BJ (cell line): ENCODE data around the gene NKAP. TPM values are rescaled to one million over a fixed set of nuclear protein-coding genes. Genes with fewer than 3 reads are reported as not detected.
A peak's percentile ranks its signal among the peaks of the same experiment; 100 is the strongest.

Source experiments
- CTCF ChIA-PET: fragments of 350-600 bp; formaldehyde crosslinking; extraction: SDS; loops from one replicate; lab custom pipeline; 2021; ENCODE audit warnings: antibody characterized with exemption, inconsistent platforms; lab: Yijun Ruan, JAX
- POLR2A ChIA-PET: fragments of 300-600 bp; sonication (Branson Sonifier 250); formaldehyde crosslinking; extraction: SDS; loops from one replicate; lab custom pipeline; 2021; ENCODE audit warnings: antibody characterized with exemption; lab: Charles Lee
- DNase-seq: peaks from one replicate; pipeline ENCODE4 v3.0.0-alpha.2; 2011; ENCODE audit warnings: low read depth
- H3K27me3 ChIP-seq: 2 replicates; pipeline ENCODE4 v1.6.0; 2011; ENCODE audit warnings: low read length; ENCODE audit not compliant: control insufficient read depth, insufficient read depth
- H3K36me3 ChIP-seq: 2 replicates; pipeline ENCODE4 v1.5.1; 2011; ENCODE audit warnings: low read length; ENCODE audit not compliant: control insufficient read depth, insufficient read depth
- H3K4me3 ChIP-seq: 2 replicates; pipeline ENCODE4 v1.5.1; 2011; ENCODE audit warnings: low read depth, mild to moderate bottlenecking, control low read depth, low read length
- polyA plus RNA-seq: library from polyadenylated mRNA; depleted of rRNA; stranded (reverse); fragments of >200 nt; gene quantifications from 2 replicates; pipeline ENCODE4 v1.2.3, GENCODE V29; 2011
- TF ChIP-seq, protein P1 (sequence below): IDR thresholded peaks from 2 replicates; pipeline ENCODE4 v1.5.1; 2011; ENCODE audit warnings: low read depth, mild to moderate bottlenecking, control low read depth, inconsistent platforms, low read length, moderate library complexity; ENCODE audit not compliant: insufficient read depth

The NKAP gene
- polyA plus RNA-seq, 1 experiment = 2.1 TPM

DNA sequence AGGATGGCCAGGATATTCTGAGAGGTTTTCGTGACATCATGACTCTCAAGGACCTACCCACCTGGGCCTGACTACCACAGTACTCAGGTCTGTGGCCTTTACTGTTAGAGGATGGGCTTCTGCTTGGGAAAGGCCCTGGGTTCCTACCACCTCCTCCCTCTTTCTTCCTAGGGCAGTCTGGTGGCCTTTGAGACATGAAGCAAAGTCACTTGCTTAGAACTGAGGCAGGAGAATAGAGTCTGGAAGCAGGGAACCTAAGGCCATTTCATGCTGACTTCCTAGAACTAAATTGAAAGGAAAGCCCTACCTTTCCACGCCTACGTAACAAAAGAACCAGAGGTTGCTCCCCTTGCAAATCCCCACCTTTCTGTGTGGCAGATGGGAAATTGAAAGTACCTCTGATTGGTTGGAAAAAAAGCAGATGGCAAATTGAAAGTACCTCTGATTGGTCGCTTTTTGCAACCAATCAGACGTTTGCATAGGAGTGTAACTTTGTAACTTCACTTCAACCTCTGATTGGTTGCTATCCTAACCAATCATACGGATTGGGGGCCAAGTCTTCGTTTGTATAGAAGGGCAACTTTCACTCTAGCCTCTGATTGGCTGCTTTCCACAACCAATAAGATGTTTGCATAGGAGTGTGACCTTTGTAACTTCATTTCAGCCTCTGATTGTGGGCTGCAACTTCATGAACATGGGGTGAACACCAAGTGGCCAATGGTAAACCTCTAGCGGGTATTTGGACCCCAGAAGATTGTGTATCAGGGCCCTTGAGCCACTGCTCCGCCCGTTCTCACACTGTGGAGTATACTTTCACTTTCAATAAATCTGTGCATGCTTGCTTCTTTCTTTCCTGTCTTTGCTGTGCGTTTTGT, 57.8 kb downstream of the NKAP start:
- POLR2A ChIA-PET = no interaction called here
- Histone ChIP-seq H3K36me3 (no peaks in the 10 kb centered on the region), H3K4me3 (no peak overlapping the region), H3K27me3 (no peaks in the 10 kb centered on the region)
- CTCF ChIA-PET = no interaction called here
- TF ChIP-seq, protein P1, sequence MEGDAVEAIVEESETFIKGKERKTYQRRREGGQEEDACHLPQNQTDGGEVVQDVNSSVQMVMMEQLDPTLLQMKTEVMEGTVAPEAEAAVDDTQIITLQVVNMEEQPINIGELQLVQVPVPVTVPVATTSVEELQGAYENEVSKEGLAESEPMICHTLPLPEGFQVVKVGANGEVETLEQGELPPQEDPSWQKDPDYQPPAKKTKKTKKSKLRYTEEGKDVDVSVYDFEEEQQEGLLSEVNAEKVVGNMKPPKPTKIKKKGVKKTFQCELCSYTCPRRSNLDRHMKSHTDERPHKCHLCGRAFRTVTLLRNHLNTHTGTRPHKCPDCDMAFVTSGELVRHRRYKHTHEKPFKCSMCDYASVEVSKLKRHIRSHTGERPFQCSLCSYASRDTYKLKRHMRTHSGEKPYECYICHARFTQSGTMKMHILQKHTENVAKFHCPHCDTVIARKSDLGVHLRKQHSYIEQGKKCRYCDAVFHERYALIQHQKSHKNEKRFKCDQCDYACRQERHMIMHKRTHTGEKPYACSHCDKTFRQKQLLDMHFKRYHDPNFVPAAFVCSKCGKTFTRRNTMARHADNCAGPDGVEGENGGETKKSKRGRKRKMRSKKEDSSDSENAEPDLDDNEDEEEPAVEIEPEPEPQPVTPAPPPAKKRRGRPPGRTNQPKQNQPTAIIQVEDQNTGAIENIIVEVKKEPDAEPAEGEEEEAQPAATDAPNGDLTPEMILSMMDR = no peak
- no peak for DNase-seq

DNA sequence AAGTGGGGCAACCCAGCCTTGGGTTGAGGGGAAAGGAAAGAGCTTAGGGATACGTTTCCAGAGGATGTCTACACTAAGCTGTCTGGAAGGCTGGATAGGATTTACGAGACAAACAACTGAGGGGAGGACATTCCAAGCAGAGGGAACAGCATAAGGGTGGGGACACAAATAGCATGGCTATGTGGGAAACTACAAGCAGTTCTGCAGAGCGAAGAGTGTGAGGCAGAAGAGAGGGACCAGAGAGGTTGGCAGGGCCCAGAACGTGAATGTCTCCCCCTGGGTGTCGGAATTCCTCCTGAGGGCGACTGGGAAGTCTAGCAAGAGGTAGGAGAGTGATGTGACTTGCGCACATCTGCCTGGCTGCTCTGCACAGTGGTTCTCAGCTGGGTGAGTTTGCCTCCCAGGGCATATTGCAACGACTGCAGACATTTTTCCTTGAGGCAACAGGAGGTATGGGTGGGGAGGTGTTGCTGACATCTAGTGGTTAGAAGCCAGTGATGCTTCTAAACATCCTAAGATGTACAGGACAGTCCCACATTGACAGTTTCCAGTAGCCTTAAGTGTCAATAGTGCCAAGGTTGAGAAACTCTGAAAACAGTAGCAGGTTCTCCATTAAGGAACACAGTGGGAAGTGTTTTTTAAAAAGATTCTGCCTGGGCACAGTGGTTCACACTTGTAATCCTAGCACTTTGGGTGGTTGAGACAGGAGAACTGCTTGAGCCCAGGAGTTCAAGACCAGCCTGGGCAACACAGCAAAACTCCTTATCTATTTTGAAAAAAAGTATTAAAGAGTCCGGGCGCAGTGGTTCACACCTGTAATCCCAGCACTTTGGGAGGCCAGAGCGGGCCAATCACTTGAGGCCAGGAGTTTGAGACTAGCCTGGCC, 62.8 kb downstream of the NKAP start:
- TF ChIP-seq, protein P1 = peak; percentile 75
- Histone ChIP-seq H3K27me3 (no peaks in the 10 kb centered on the region), H3K36me3 (no peaks in the 10 kb centered on the region), H3K4me3 (no peak overlapping the region)
- DNase-seq = no peak
- POLR2A ChIA-PET = no interaction called here
- CTCF ChIA-PET = interaction anchor here (0.7 kb wide), 1 partner anchor 153 kb away, joined by 3 read pairs; no protein-coding TSS in a partner anchor

DNA sequence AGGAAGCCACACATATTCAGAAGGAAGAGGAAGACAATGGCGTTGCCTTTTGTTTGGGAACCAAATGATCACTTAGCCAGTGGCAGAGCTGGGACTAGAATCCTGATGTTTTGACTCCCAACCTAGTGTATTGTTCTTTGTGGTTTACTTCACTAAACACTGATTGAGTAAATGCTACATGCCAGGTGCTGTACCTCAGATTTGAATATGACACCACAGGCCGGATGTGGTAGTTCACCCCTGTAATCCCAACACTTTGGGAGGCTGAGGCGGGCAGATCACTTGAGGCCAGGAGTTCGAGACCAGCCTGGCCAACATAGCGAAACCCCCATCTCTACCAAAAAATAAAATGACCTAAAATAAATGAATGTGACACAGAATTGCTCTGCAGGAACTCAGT, 63.5 kb downstream of the NKAP start:
- POLR2A ChIA-PET = no interaction called here
- no peaks in the 10 kb centered on the region for H3K36me3 ChIP-seq
- no peak overlapping the region for H3K4me3 ChIP-seq
- TF ChIP-seq, protein P1 = no peak
- CTCF ChIA-PET = no interaction called here
- no peaks in the 10 kb centered on the region for H3K27me3 ChIP-seq
- no peak for DNase-seq

DNA sequence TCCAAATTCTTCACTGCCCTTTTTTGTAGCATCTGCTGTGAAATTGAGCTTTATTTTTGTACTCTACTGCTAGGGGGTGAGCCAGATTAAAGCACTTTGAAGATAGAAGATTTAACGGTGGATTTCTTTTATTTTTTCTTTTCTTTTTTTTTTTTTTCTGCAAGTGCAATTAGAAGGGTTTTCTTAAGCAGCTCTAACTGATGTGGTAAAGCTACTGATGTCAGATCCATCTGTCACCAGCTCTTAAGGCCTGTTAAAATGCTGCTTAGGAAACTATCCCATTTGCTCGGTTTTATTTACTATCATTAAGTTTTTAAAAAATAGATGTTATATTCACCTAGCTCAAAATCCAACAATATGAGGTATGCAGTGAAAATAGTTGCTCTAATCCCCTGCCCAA, 64.8 kb downstream of the NKAP start:
- Histone ChIP-seq H3K36me3 (no peaks in the 10 kb centered on the region), H3K27me3 (no peaks in the 10 kb centered on the region), H3K4me3 (no peak overlapping the region)
- CTCF ChIA-PET = interaction anchor here (0.7 to 1.6 kb wide), 2 partner anchors 9 to 266 kb away, joined by 3 to 8 read pairs; no protein-coding TSS in a partner anchor
- TF ChIP-seq, protein P1 = no peak
- POLR2A ChIA-PET = no interaction called here
- no peak for DNase-seq
